GM15510 (cell line): Measurements from ENCODE around the gene EXOC6.

Experiments used
- POLR2A ChIP-seq: IDR thresholded peaks from 3 replicates; pipeline ENCODE4 v1.6.1; 2011; ENCODE audit warnings: borderline replicate concordance; ENCODE audit not compliant: insufficient read length; ENCODE audit errors: extremely low read depth

The EXOC6 gene

DNA sequence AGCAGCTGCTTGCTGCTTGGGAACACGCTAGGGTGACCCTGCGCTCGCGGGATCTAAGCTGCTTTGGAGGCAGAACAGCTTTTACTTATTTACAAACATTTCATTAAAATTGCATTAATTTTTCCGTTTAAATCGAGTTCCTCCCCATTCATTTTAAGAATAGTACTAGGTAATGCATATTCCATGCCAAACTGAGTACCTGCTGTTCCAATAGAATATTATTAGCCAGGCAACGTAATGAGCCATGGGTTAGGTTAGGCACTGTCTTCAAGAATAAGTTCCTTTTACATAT is 860 bp downstream of the EXOC6 start:
- no peak for TF ChIP-seq POLR2A

DNA sequence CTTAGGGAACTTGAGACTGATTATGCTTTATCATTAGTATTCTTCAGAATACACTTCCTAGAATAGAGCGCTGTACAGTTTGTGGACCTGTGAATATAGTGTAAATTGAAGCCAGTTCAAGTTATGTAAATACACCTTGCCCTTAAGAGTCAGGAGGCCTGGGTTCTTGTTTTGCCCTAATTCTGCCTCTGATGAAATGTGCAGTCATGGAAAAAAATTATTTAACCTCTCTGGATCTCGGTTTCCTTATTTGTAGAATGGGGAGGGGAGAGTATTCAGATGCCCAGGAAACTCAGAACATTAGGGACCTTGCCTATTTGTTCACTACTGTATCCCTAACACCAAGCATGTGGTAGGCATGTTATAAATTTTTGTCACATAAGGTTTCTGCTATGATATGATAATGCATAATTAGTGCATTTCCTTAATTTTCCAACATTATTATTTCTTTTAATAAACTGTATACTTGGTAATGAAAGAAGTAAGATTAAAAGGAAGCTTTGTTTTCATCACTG is 1.3 kb downstream of the EXOC6 start:
- TF ChIP-seq POLR2A, result no peak

DNA sequence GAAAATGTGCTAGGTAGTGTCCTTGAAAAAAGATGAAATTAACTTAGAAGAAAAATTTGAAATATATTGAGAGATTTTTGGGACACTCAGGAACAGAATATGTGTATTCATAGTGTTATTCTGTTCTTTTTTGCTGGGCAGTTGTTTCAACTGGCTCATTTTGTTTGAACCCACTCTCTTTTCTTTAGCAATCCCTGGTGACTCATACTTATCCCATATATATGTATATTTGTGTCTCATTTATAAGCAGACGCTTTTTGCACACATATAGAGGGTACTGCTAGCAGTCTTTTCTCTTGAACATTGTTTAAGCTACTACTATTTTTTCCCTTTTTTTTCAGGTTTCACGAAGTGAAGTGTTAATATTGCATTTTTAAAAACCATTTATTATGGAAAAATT is 1.9 kb downstream of the EXOC6 start:
- no peak for TF ChIP-seq POLR2A

DNA sequence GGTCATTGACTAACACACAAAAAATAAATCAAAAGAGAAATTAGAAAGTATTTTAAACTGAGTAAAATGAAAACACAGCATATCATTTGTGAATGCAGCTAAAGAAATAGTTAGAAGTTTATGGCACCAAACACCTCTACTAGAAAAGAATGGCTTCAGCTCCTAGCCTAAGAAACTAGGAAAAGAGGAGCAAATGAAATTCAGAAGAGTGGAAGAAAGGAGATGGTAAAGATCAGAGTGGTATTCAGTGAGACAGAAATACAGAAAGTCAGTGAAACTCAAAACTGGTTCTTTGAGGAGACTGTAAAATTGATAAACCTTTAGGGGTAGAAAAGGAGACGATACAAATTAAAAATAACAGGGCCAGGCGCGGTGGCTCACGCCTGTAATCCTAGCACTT is 2.7 kb downstream of the EXOC6 start:
- no peak for TF ChIP-seq POLR2A

DNA sequence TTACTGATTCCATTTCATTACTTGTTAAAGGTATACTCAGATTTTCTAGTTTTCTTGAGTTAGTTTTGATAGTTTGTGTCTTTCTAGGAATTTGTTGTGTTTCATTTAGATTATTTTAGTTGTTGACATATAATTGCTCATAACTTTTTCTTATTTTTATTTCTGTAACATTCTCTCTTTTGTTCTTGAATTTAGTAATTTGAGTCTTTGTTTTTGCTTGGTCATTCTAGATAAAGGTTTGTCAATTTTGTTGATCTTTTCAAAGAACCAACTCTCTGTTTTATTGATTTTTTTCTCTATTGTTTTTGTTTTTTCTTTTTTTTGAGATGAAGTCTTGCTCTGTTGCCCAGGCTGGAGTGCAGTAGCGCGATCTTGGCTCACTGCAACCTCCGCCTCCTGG is 7.2 kb downstream of the EXOC6 start:
- TF ChIP-seq POLR2A, result no peak

DNA sequence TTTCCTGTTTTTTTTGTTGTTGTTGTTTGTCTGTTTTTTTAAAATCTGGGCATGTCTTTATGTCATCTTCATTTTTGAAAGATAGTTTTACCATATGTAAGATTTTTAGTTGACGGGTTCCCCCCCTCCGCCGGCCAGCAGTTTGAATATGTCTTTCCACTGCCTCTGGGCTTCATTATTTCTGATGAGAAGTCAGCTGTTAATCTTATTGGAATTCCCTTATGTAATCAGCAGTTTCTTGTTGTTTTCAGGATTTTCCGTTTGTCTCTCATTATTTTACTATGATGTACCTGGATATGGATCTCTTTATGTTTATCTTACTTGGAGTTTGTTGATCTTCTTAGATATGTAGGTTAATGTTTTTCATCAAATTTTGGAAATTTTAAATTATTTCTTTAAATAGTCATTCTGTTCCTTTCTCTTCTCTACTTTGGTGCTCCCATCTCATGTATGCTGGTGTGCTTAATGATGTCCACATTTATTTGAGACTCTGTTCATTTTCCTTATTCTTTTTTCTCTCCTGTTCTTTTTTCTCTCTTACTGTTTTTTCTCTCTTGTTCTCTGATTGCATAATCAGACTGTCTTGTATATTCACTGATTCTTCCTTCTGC is 9.7 kb downstream of the EXOC6 start:
- no peak for TF ChIP-seq POLR2A

DNA sequence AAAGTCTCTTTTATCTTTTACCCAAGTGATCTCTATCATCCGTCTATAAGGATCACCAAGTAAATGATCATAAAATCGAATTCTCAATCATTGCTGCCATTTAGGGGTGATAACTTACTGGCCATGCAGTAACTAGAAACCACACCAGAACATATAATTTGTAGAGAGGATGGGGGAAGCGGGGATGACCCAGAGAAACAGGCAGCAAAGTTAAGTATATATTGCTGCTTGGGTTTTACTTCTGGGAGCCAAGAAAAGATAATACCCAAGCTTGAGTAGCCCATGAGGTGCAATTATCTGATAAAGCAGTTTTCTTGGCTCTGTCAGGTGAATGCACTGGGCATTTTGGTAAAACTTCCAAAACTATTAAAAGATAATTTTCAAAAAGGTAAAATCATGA is 18.9 kb downstream of the EXOC6 start:
- no peak for TF ChIP-seq POLR2A

DNA sequence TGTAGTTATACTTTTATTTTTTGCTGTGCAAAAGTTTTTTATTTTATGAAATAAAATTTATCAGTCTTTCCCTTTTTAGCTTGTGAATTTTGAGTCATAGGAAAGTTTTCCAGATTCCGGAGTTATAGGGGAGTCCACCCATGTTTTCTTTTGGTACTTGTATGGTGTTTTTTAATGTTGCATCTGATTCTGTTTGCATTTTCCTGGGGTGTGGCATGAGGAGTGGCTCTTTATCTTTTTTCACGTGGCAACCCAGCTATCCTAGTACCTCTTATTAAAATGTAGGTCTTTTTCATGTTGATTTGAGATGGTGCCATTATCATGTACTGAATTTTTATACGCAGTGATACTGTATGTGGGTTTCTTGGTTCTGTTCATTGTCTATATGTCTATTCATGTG is 19.7 kb downstream of the EXOC6 start:
- no peak for TF ChIP-seq POLR2A

DNA sequence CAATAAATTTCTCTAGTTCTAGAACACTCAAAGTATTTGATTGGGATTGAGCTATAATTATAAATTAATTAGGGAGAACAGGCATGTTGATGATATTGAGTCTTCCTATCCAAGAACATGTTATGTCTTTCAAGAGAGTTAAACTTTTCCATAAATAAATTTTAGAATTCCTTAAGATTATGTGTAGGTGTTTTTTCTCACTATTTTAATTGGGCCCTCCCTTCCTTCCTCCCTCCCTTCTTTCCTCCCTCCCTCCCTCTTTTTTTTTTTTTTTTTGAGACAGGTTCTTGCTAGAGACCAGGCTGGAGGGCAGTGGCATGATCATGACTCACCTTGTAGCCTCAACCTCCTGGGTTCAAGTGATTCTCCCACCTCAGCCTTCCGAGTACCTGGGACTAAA is 20.2 kb downstream of the EXOC6 start:
- TF ChIP-seq POLR2A, result no peak

DNA sequence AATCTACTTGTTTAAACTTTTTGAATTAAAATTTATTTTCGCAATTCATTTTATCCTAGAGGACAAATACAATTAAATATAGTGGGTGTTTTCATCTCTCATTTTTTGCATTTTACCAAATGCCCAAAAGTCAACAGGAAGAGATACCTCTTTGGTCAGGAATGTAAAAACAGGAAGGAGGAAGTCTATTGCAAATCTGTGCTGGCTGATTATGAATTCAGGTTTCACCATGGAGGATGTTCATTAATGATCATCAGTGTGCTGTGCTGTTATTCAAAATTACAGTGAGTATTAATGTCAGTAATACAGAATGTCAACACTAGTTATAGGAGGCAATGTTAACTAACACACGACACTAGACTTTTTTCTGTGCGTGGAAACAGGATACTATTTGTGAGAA is 24.7 kb downstream of the EXOC6 start:
- no peak for TF ChIP-seq POLR2A

DNA sequence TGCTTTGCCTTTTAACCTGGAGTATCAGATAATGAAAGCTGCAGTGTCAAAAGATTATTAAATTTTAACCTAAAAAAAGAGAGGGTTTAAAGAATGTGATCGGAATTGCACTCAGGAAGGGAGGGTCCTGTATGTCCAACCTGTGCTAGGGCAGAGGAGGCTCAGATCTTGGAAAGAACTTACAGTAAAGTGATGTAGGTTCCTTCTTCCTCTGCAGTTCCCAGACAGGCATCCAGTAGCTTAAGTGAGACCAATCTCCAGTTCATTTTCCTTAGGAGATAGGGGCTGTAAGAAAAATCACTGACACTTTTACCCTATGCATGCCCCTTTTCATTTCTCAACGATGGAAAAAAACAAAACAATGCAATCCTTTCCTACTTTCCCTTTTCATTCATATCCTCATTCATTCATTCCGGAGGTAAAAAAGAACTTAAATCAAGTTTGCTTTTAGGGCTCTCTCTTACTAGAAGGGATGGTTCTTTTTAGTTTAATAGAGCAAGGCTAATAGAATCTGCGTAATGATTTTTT is 28.3 kb downstream of the EXOC6 start:
- no peak for TF ChIP-seq POLR2A

DNA sequence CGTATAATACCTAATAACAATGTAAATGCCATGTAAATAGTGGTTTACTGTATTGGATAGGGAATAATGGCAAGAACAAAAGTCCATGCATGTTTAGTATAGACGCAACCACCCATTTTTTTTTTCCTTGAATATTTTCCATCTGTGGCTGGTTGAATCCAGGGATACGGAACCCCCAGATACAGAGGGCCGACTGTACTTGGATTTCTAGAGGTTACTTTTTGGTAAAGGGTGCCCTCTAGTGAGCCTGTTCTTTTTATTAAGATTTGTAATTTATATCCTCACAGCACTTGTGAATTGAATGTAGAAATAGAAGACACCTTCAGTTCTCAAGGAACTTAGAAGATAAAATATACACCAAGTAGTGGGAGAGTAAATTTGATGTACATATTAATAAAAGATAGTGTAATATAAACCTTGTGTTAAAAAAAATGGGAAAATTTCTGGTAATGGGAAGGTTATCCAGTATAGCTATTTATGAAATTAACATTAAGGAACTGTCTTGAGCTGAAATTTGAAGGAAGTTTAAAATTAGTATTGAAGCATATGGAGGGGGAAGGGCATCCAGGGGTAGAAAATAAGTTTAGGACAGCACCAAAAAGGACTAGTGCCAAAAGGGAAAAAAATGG is 32.0 kb downstream of the EXOC6 start:
- TF ChIP-seq POLR2A, result no peak

DNA sequence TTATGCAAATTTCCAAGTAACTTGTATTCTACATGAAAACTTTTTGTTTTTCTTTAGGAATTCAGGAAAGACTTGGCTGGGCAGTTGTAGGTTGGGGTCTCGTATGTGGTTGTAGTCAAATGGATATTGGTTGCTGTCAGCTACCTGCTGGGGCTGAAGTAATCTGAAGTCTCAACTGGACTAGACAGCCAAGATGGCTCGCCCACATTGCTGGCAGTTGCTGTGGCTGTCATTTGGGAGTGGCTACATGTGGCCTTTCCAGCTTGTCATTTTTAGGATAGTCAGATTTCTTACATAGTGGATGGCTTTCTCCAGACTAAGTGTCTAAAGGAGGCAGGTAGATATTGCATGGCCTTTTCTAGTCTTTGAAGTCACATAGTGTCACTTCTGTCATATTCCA is 32.6 kb downstream of the EXOC6 start:
- TF ChIP-seq POLR2A, result no peak

DNA sequence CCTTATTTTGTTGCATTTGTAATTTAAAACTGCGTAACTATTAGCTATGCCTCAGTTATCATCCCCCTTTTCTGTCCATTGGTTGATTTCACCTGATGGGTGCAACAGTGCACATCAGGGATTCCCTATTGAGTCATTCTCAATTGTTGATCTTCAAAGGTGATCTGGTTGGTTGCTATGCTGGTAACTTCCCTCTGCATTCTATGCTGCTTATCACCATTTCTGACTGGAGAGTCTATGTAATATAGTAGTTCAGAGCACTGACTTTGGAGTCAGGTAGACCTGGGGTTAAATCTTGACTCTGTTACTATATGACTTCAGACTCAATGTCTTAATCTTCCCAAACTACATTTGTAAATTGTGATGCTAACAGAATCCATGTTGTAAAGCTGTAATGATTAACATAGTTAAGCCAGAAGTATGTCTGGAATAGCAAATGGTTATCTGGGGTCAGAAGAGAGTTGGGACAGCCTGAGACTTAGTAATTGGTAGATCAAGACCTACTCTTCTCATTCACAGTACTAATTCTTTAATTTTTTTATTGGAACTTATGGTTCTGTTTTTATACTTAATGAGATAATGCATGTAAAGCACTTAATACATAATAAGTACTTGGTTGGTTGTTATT is 38.1 kb downstream of the EXOC6 start:
- no peak for TF ChIP-seq POLR2A

DNA sequence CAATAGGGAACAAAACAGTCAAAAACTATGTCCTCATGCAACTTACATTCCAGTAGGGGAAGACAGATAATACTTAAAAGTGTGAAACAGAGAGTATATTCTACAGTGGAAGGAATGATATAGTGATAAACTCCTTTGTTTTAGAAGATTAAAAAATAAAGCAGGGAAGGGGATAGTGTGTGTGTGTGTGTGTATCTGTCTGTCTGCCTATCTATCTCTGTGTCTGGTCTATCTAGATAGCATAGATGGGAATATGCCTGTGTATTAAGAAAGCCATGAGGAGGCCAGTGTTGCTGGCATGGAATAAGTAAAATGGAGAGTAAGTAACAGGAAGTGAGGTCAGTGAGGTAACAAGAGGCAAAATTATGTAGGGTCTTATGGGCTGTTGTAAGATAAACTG is 42.2 kb downstream of the EXOC6 start:
- no peak for TF ChIP-seq POLR2A
